EL (cell line): ENCODE measurements around the gene TRRAP.
A peak's percentile ranks its signal among the peaks of the same experiment; 100 is the strongest.

Experiments used
- DNase-seq: peaks from one replicate; pipeline ENCODE4 v3.0.0-alpha.2; 2016

The TRRAP gene

GRCh38 chr7:98903246-98903645, 24.9 kb downstream of the TRRAP start:
- no peak for DNase-seq

GRCh38 chr7:98907570-98907969, 29.2 kb downstream of the TRRAP start:
- no peak for DNase-seq

- no peak for DNase-seq
Observed at GRCh38 chr7:98908585-98908984, 30.3 kb downstream of the TRRAP start.

GRCh38 chr7:98909487-98909886, 31.2 kb downstream of the TRRAP start:
- no peak for DNase-seq

- DNase-seq: no peak
Observed at GRCh38 chr7:98910427-98910826, 32.1 kb downstream of the TRRAP start.

GRCh38 chr7:98911916-98912315, 33.6 kb downstream of the TRRAP start:
- no peak for DNase-seq

- no peak for DNase-seq
Observed at GRCh38 chr7:98913026-98913425, 34.7 kb downstream of the TRRAP start.

GRCh38 chr7:98913612-98914011, 35.3 kb downstream of the TRRAP start:
- DNase-seq: peak; percentile 11

- no peak for DNase-seq
Observed at GRCh38 chr7:98917331-98917730, 39.0 kb downstream of the TRRAP start.

GRCh38 chr7:98921608-98922372, 43.5 kb downstream of the TRRAP start:
- no peak for DNase-seq

- DNase-seq: peak; percentile 8
Observed at GRCh38 chr7:98922392-98923187, 44.3 kb downstream of the TRRAP start.

- DNase-seq: no peak
Observed at GRCh38 chr7:98923512-98923911, 45.2 kb downstream of the TRRAP start.

- DNase-seq: no peak
Observed at GRCh38 chr7:98927125-98927524, 48.8 kb downstream of the TRRAP start.

- DNase-seq: no peak
Observed at GRCh38 chr7:98930464-98930863, 52.1 kb downstream of the TRRAP start.

- DNase-seq: no peak
Observed at GRCh38 chr7:98930921-98931320, 52.6 kb downstream of the TRRAP start.

GRCh38 chr7:98933321-98933720, 55.0 kb downstream of the TRRAP start:
- no peak for DNase-seq

- DNase-seq: no peak
Observed at GRCh38 chr7:98934267-98934666, 55.9 kb downstream of the TRRAP start.

- no peak for DNase-seq
Observed at GRCh38 chr7:98935811-98936210, 57.5 kb downstream of the TRRAP start.

- DNase-seq: no peak
Observed at GRCh38 chr7:98943336-98943735, 65.0 kb downstream of the TRRAP start.

GRCh38 chr7:98944386-98944785, 66.1 kb downstream of the TRRAP start:
- no peak for DNase-seq

- no peak for DNase-seq
Observed at GRCh38 chr7:98945852-98946251, 67.5 kb downstream of the TRRAP start.

GRCh38 chr7:98946389-98946788, 68.1 kb downstream of the TRRAP start:
- DNase-seq: no peak

- no peak for DNase-seq
Observed at GRCh38 chr7:98949336-98950044, 71.2 kb downstream of the TRRAP start.

- no peak for DNase-seq
Observed at GRCh38 chr7:98955992-98956391, 77.7 kb downstream of the TRRAP start.
